Mesothelial cell of epicardium (in vitro differentiated cells): ENCODE results near the gene BOD1L1. TPM values are rescaled to one million over a fixed set of nuclear protein-coding genes. Genes with fewer than 3 reads are reported as not detected.
A peak's percentile ranks its signal among the peaks of the same experiment; 100 is the strongest.

ENCODE experiments used
- DNase-seq, 2 experiments: peaks; one replicate each; pipeline ENCODE4 v3.0.0; 2021; ENCODE audit warnings: low spot score in 2 of 2; ENCODE audit not compliant: unreplicated experiment in 2 of 2
- H3K27ac Mint-ChIP-seq: 2 replicates; pipeline ENCODE4 v1.8.0; 2021; ENCODE audit warnings: mixed read lengths
- H3K27me3 Mint-ChIP-seq: 2 replicates; pipeline ENCODE4 v1.8.0; 2021; ENCODE audit warnings: low read depth, mixed read lengths
- H3K36me3 Mint-ChIP-seq: 2 replicates; pipeline ENCODE4 v1.8.0; 2021; ENCODE audit warnings: mixed read lengths
- H3K4me1 Mint-ChIP-seq: 2 replicates; pipeline ENCODE4 v1.8.0; 2021; ENCODE audit warnings: mixed read lengths
- H3K4me3 Mint-ChIP-seq: 2 replicates; pipeline ENCODE4 v1.8.0; 2021; ENCODE audit warnings: mild to moderate bottlenecking, moderate library complexity, mixed read lengths
- H3K9me3 Mint-ChIP-seq: 2 replicates; pipeline ENCODE4 v1.8.0; 2021; ENCODE audit warnings: mixed read lengths
- CTCF ChIP-seq: fragments of 200-600 bp; sonication (generic); IDR thresholded peaks from one replicate; pipeline ENCODE4 v1.5.0; 2021; ENCODE audit warnings: antibody characterized with exemption; ENCODE audit not compliant: unreplicated experiment
- total RNA-seq: library from RNA; stranded (reverse); gene quantifications from 3 replicates; pipeline ENCODE4 v1.2.1, GENCODE V29; 2021

The BOD1L1 gene
- 53.1 to 56.8 TPM (median 55.6 TPM) in 3 replicates for total RNA-seq

- Mint-ChIP-seq H3K9me3 (no peaks in the 10 kb centered on the region), H3K36me3 (no peaks in the 10 kb centered on the region), H3K27ac (peak within 1 kb of the TSS; percentile 99), H3K4me1 (peaks cover 23% of the 10 kb centered on the region), H3K4me3 (peak within 1 kb of the TSS; percentile 93), H3K27me3 (no peaks in the 10 kb centered on the region)
- DNase-seq = peak; percentile 51 to 80
- no peak for TF ChIP-seq CTCF
Measured at GRCh38 chr4:13627606-13628311, at the start of gene BOD1L1. Gene BOD1L1, minus strand, starts transcription at chr4:13627725. Its CDS starts 138 bp downstream, at chr4:13627587.

GRCh38 chr4:13674971-13675370 lies 47.4 kb upstream of the BOD1L1 start:
- no peak overlapping the region for H3K4me3 Mint-ChIP-seq

DNA sequence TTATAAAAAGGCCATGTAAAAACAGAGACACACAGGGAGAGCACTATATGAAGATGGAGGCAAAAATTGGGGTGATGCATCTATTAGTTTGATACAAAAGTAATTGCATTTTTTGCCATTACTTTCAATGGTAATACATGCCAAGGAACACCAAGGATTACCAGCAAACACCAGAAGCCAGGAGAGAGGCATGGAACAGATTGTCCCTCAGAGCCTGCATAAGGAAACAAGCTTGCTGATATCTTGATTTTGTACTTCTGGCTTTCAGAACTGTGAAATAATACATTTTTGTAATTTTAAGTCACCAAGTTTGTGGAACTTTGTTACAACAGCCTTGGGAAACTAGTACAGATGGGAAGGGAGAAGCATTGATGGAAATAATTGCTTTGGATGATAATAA lies 45.6 kb upstream of the BOD1L1 start:
- Mint-ChIP-seq H3K27ac (no peak overlapping the region), H3K4me3 (no peak overlapping the region), H3K27me3 (peaks cover 2% of the 10 kb centered on the region), H3K4me1 (peaks cover 3% of the 10 kb centered on the region), H3K9me3 (peaks cover 17% of the 10 kb centered on the region), H3K36me3 (no peaks in the 10 kb centered on the region)
- no peak for DNase-seq
- no peak for TF ChIP-seq CTCF

More at GRCh38 chr4:13674971-13675370, 47.4 kb upstream of the BOD1L1 start:
- H3K9me3 Mint-ChIP-seq = peaks cover 24% of the 10 kb centered on the region
- peaks cover 3% of the 10 kb centered on the region for H3K4me1 Mint-ChIP-seq
- no peak for DNase-seq
- no peak overlapping the region for H3K27ac Mint-ChIP-seq
- no peak for TF ChIP-seq CTCF
- H3K36me3 Mint-ChIP-seq = no peaks in the 10 kb centered on the region
- H3K27me3 Mint-ChIP-seq = peaks cover 2% of the 10 kb centered on the region

DNA sequence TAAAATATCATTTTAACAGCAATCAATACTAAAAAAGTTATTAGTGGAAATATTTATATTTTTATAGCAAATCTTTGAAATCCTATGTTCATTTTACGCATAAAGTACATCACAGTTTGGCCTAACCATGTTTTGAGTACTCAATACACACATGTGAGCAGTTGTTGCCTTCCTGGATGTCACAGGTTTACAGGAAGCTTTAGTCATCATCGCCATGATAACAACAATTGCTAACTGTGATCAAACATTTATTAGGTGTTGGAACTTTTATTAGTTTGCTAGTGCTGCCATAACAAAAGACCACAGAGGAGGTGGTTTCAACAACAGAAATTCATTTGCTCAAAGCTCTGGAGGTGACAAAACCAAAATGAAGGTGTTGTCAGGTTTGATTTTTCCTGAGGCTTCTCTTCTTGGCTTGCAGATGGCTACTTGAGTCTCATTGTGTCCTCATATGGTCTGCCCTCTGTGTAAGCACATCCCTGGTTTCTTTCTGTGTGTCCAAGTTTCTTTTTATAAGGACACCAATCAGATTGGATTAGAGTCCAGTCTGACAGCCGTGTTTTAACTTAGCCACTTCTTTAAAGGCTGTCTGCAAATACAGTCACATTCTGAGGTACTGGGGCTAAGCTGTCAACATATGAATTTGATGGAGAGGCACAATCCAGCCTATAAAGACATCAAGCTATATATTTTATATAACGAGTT lies 43.1 kb upstream of the BOD1L1 start:
- TF ChIP-seq CTCF = no peak
- H3K36me3 Mint-ChIP-seq = no peaks in the 10 kb centered on the region
- no peak overlapping the region for H3K27ac Mint-ChIP-seq
- peaks cover 10% of the 10 kb centered on the region for H3K9me3 Mint-ChIP-seq
- peaks cover 3% of the 10 kb centered on the region for H3K4me1 Mint-ChIP-seq
- no peak overlapping the region for H3K4me3 Mint-ChIP-seq
- H3K27me3 Mint-ChIP-seq = peaks cover 2% of the 10 kb centered on the region
- DNase-seq = no peak

GRCh38 chr4:13665701-13666660 lies 38.5 kb upstream of the BOD1L1 start:
- Mint-ChIP-seq H3K4me1 (no peaks in the 10 kb centered on the region), H3K9me3 (no peaks in the 10 kb centered on the region), H3K36me3 (no peaks in the 10 kb centered on the region), H3K4me3 (no peak overlapping the region), H3K27ac (no peak overlapping the region), H3K27me3 (no peaks in the 10 kb centered on the region)
- no peak for TF ChIP-seq CTCF
- no peak for DNase-seq
